ENCODE measurements around the gene OPCML. TPM values are rescaled to one million over a fixed set of nuclear protein-coding genes. Genes with fewer than 3 reads are reported as not detected.

The OPCML gene
- total and polyA plus RNA-seq, 2 of the 13 experiments (the other 11 are each of a cell fraction or from before 2014, with no cell fraction given) = not detected

GRCh38 chr11:133408936-133409335 is 123.4 kb downstream of the OPCML start:
- H3K4me3 ChIP-seq (replicated peaks in 1 of 3; ENCODE audit: insufficient read depth in 1 of 3, low read depth in 2 of 3, low read length in 3 of 3) = no peak overlapping the region
- H3K4me2 ChIP-seq (ENCODE audit: low read depth, low read length) = no peak overlapping the region
- in situ Hi-C loops (cut with HindIII; ENCODE audit: extremely low pct_ligation_motif_present, low pct_unique_long_range_greater_than_20kb) (no loop called here), intact Hi-C loops (cut with micrococcal nuclease; ENCODE audit: unreplicated experiment) (no loop called here)
- POLR2A ChIA-PET = no interaction called here
- DNase-seq (ENCODE audit: low spot score) = no peak
- H2AFZ ChIP-seq (ENCODE audit: low read length) = no peak overlapping the region
- TF ChIP-seq ZSCAN9 (CRISPR knock-in tag; IDR thresholded peaks at IDR 0.05; ENCODE audit: borderline replicate concordance) (no peak), TAF15 (IDR thresholded peaks at IDR 0.05; ENCODE audit: low read depth, low read length, poor library complexity, severe bottlenecking) (no peak), CHCHD3 (CRISPR knock-in tag; IDR thresholded peaks at IDR 0.05) (no peak), ZNF337 (CRISPR knock-in tag; IDR thresholded peaks at IDR 0.05; ENCODE audit: borderline replicate concordance, low read depth) (no peak), ZNF589 (CRISPR knock-in tag; conservative IDR thresholded peaks at IDR 0.05) (no peak), RCOR2 (CRISPR knock-in tag; IDR thresholded peaks at IDR 0.05) (no peak), ZNF160 (CRISPR knock-in tag; IDR thresholded peaks at IDR 0.05) (no peak), NPAS2 (CRISPR knock-in tag; IDR thresholded peaks at IDR 0.05; ENCODE audit: borderline replicate concordance) (no peak), MXD1 (CRISPR knock-in tag; IDR thresholded peaks at IDR 0.05) (no peak), ATF6 (CRISPR knock-in tag; conservative IDR thresholded peaks at IDR 0.05) (no peak), ZNF33B (CRISPR knock-in tag; IDR thresholded peaks at IDR 0.05) (no peak), KDM6A (CRISPR knock-in tag; IDR thresholded peaks at IDR 0.05; ENCODE audit: low read depth) (no peak), ZNF841 (CRISPR knock-in tag; IDR thresholded peaks at IDR 0.05; ENCODE audit: borderline replicate concordance) (no peak), ZSCAN31 (CRISPR knock-in tag; IDR thresholded peaks at IDR 0.05; ENCODE audit: low read depth) (no peak), POLR2AphosphoS2 (IDR thresholded peaks at IDR 0.05; ENCODE audit: low read depth, low read length) (no peak)
- ATAC-seq = no peak
- H3K36me3 ChIP-seq (replicated peaks in 1 of 2; ENCODE audit: control insufficient read depth in 1 of 2, insufficient read depth in 2 of 2, low read length in 2 of 2) = no peaks in the 10 kb centered on the region
- H3K27me3 ChIP-seq (ENCODE audit: control insufficient read depth in 1 of 2, insufficient read depth in 2 of 2, low read length in 2 of 2) = no peaks in the 10 kb centered on the region
- no peak overlapping the region for H3K27ac ChIP-seq (ENCODE audit: extremely low read length, insufficient read depth, low read length)
- no peaks in the 10 kb centered on the region for H3K9me3 ChIP-seq (ENCODE audit: low read length)
- no TSS peak for BruUV-seq (replicated peaks)
- H3K79me2 ChIP-seq (ENCODE audit: insufficient read depth, low read length) = no peaks in the 10 kb centered on the region
- no peak for FAIRE-seq
- WGBS (ENCODE audit: low lambda C conversion rate) = 53% methylated on average over 8 of the region's 9 CpGs
- no peaks in the 10 kb centered on the region for H3K4me1 ChIP-seq (ENCODE audit: insufficient read depth, low read length)
- CTCF ChIA-PET (ENCODE audit: low intra/inter-chr PET ratio, low total read pairs) = no interaction called here
- H3K9ac ChIP-seq (ENCODE audit: insufficient read depth, low read depth, low read length) = no peak overlapping the region
- no peaks in the 10 kb centered on the region for H4K20me1 ChIP-seq (ENCODE audit: insufficient read depth, low read length)

Measured in HepG2 (cell line).